HTR-8/SVneo (cell line): ENCODE measurements around the gene SKAP2.

Source experiments
- DNase-seq: peaks from one replicate; pipeline ENCODE4 v3.0.0; 2011; ENCODE audit warnings: low spot score, mixed read lengths; ENCODE audit not compliant: insufficient read length
- FAIRE-seq: peaks from 2 replicates; lab custom pipeline; 2011; peaks lifted over from hg19 to GRCh38; lab: Jason Lieb, UNC

Gene SKAP2

DNA sequence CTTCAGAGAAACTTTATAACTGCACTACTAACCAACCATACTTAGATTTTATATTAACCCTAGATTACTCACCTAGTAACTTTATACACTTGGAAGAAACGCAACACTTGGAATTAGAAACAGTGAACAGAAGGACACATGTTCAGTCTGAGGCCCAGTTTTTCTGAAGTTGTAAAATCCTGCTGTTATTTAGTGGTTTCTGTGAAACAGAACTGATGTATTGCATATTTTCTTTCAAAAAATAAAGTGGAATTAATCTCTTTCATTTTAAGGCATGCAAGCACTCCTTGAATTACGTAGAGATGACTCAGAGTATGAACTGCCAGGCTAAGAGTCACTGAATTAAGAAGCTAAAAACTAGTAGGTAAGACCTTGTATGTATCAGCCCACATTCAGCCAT lies 215.8 kb downstream of the SKAP2 start:
- FAIRE-seq: no peak
- peak; percentile 38 for DNase-seq

DNA sequence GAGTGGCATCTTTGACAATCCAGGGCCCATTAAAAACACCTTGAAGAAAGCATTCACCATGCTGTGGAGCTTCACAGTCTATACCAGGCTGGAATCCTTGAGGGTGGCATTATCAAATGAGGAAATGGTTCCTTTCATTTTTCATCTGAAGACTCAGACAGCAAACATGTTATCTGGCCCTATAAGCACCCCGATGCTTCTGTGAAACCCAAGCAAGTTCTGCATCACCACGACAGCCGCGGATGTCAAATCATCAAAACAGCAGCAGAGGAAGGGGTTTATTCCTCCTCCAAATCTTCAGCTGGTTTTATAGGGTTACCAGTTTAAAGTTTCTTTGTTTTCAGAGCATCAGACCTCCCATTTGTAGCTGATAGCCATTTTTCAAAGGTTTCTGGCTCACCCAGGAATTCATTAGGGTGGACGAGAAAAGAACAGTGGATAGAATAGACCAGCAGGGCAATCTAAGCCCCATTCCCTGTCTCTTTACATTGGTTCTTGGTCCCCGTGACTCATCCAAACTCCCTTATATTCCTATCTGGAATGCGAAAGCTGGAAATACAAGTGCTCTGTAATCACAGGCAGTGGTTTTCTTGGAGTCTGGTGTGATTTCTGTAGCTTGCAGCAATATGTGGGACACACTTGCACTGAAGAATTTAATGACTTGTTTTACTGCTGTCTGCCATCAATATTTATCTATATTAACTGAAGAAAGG lies 217.9 kb downstream of the SKAP2 start:
- no peak for FAIRE-seq

DNA sequence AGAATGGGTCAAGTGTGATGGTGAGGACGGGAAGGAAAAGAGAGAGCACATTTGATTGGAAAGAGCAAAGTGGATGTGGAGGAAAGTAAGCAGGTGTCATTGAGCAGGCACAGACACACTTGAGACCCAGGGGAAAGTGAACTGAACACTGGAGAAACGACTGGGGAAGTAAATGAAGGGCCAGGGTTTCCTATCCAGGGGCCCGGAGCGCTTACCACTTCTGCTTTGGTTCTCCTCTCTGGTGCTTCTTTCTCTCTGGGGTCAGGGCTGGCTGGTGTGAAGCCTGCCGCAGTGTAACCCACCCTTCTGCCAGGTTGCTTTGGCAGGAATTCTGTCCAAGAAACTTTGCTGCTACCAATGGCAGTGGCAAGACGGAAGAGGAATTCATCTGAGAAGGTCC lies 219.3 kb downstream of the SKAP2 start:
- FAIRE-seq: no peak

More for the DNA sequence above, 217.9 kb downstream of the SKAP2 start:
- DNase-seq: no peak

DNA sequence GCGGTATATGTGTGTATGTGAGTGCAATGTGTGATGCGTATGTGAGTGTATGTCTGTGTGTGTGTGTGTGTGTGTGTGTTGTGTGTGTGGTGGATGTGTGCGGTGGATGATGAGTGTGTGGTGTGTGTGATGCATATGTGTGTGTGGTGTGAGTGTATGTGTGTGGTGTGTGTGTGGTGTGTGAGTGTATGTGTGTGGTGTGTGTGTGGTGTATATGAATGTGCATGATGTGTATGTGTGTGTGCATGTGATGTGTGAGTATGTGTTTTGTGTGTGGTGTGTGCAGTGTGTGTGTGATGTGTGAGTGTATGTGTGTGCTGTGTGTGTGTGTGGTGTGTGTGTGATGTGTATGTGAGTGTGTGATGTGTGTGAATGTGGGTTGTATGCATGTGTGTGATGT lies 222.0 kb downstream of the SKAP2 start:
- FAIRE-seq (peak; percentile 100), DNase-seq (no peak)

More for the DNA sequence above, 219.3 kb downstream of the SKAP2 start:
- DNase-seq: no peak

DNA sequence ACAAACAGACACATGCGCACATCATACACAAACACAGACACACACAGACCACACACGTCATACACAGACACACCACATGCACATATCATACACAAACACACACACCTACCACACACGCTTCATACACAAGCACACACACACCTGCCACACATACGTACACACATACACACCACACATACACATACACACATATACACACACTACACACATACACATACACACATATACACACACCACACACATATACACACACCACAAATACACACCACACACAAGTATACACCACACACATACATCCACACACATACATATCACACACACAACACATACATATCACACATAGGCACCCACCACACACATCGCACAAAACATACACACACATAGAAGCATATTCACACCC lies 224.7 kb downstream of the SKAP2 start:
- DNase-seq (no peak), FAIRE-seq (peak; percentile 99)

DNA sequence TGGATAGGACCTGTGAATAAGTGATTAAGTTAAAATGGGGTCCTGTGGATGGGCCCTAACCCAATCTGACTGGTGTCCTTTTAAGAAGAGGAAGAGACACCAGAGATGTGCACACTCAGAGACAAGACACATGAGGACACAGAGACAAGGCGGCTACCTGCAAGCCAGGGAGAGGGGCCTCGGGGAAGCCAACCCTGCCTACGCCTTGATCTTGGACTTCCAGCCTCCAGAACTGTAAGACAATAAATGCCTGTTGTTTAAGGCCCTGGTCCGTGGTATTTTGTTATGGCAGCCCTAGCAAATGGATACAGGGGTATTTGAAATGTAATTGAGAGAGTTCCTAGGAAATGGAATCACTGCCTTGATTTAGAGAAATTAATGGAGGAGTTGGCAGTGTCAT lies 225.3 kb downstream of the SKAP2 start:
- FAIRE-seq (no peak), DNase-seq (no peak)

DNA sequence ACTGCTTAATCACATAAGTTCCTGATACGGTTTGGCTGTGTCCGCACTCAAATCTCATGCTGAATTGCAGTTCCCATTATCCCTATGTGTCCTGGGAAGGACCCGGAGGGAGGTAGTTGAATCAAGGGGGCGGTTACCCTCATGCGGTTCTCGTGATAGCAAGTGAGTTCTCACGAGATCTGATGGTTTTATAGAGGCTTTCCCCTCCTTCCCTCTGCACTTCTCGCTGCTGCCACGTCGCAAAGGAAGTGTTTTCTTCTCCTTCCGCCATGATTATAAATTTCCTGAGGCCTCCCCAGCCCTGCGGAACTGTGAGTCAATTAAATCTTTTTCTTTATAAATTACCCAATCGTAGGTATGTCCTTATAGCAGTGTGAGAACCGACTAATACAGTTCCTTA lies 226.2 kb downstream of the SKAP2 start:
- no peak for DNase-seq
- no peak for FAIRE-seq

DNA sequence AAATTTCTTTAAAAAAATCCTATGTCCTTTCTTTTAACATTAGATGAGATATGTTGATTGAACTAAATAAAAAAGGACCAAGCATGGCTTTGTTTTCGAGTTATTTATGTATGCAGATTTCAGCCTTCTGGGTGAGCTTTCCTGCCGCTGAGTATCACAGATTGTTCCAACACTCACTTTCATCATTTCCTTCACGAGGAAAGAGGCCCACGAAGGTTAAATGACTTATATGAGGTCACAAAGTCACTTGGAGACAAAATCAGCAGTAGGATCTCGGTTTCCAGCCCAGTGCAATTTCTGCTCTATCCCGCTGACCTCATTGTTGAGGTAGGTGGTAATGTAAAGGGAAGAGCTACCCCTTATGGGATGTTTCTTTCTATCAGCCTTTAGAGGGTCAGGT lies 226.8 kb downstream of the SKAP2 start:
- DNase-seq (no peak), FAIRE-seq (no peak)

DNA sequence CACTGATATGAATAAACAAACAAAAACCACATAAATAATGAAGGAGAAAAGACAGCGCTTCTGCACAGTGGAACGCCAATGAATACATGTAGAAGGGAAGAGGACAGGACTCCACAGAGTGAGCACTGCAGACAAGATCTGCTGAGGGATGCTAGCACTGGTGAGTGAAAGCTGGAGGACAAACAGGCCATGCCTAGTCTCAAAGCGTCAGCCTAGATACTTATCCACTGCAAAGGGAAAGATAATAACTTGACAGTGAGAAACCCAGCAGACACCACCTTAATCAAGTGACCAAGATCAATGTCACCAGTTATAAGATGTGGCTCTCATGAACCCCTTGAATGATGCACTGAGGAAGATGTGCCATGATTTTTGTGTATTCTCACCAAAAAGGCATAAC lies 227.6 kb downstream of the SKAP2 start:
- DNase-seq: no peak
- no peak for FAIRE-seq

DNA sequence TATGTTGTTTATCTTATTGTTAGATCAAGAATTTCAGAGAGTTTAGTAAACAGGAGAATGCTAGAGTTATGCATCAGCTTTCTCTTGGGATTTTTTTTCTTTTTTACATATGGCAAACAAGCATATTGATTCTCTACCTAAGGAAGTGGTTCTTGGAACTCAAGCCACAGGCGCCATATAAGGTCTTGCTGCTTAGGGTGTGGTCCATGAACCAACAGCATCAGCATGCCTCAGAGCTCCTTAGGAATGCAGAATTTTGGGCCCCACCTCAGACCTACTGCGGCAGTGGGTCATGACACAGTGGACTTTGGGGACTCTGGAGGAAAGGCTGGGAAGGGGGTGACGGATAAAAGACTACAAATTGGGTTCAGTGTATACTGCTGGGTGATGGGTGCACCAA lies 230.8 kb downstream of the SKAP2 start:
- FAIRE-seq (no peak), DNase-seq (no peak)

DNA sequence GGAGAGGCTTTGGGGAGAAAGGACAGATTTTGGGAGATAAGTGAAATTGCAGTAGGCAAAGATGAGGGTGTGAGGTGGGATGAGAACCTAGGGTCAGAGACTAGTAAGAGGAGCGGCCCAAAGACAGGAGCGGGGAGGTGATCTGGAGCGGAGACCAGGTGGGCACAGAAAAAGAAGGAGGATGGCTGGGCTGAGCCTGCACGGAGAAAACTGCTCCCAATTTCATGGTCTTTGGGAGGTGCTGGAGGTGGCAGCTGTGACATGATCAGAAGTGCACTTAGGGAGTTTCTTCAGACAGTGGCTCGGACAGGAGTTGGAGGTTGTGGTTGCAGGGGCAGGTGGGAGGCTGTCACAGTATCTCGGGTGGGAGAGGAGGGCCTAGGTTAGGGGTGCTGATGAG lies 232.8 kb downstream of the SKAP2 start:
- DNase-seq (no peak), FAIRE-seq (no peak)

DNA sequence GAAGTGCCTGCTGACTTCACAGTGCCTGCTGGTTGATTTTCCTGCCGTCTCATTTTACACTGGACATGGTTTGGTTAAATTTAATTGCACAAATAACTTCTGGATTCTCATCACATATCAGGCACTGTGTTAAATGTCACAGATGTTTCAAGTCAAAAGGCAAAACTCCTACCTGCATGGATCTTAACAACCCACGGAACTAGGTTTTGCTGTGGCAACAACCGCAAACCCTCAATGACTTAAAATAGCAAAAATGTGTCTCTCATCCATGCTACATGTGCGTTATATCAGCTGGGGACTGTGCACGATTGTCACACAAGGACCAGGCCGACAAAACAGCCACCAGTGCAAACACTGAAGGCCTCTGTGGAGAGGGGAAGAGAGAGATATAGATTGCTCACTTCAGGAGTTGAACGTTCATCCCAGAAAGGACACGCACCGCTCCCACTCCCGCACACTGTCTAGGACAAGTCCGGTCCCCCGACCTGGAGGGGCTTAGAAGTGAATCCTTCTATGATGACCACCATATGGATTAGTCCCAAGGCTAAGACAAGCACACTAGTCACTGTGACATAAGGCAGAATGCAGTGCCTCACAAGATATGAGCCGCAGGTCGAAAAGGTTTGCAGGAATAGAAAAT lies 233.3 kb downstream of the SKAP2 start:
- FAIRE-seq: no peak
- no peak for DNase-seq

DNA sequence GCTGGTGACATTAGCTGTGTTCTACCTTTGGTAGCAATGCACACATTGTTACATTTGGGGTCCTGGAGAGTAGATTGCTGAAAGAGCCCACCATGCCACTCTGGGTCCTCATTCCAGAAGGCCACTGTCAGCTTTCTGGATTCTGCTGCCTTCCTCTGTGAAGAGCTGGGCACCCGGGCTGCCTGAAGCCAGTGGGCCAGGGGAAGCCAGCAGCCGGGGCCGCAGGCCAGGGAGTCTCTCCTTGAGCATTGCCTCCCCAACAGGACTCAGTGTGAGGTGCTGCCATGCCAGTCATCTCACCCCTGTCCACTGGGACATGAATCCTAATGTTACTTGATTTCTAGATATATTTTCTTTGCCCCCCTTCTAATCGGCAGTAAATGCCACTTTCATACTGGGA lies 234.0 kb downstream of the SKAP2 start:
- DNase-seq: no peak
- no peak for FAIRE-seq

DNA sequence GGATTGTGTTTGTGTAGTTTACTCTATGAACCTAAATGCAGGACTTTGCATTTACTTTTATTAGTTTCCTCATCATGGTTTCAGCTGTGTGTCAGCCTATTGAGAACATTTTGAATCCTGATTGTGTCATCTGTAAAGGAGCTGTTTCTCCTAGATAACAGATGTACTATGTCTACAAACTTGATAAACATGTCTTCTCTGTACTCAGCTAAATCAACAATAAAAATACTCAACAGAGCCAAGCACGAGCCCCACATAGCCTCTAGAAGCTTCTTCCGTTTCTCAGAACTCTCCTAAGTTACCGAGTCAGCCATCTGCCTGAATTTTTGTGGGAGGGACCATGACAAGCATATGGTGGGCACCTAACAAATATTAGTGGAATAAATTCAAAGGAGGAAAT lies 234.7 kb downstream of the SKAP2 start:
- no peak for DNase-seq
- FAIRE-seq: no peak

DNA sequence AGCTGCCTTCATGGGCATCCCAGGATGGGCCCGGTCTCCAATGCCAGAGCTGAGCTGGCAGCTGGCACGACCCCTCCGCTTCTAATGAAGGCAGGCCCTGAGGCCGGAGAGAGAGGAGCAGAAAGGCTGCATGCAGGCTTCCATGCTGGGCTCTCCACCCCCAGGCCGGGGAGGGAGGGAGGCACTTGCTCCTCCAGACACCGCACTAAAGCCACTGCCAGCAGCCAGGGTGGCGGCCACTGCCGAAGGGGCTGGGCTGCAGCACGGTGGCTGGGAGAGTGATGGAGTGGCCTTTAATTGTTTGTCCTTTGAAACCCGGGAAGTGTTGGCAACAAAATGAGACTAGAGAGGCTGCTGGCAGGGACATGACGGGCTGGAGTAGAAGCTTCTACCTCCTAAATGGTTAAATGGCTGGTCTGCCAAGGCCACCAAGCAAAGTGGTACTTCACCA lies 236.5 kb downstream of the SKAP2 start:
- no peak for DNase-seq
- FAIRE-seq: no peak

DNA sequence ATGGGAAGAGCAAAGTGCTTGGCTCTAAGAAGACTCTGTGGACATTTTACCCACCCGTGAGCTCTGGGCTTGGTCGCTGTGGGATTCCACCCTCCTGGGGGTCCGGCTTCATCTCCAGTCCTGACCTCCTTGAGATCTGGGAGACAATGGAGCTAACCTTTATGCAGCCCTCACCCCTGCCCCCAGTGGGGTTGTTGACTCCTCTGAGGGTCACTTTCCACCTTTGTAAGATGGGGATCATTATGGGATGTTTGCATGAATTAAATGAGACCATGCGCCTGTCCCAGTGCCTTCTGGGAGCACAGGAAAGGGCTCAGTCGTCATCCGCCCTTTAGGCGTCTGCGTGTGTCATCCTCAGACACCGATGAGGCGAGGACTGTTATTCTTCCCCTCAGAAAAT lies 237.2 kb downstream of the SKAP2 start:
- FAIRE-seq (no peak), DNase-seq (no peak)

DNA sequence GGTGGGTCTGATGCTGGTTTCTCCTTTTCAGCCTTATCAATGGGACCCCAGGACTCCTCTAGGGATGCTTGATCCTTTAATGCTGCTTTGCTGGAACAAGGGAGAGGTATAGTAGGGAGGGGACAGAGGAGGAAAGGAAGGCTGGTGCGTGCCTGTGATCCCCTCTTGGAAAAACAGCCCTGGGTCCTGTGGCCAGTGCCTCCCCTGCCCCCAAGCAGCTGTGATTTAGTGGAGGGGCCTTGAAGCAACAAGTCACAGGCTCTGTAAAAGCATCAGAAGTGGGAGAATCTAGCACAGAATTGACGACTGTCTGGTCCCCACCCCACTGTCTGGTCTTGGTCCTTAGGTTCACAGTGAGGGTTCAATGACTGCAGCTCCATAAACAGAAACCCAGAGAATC lies 237.7 kb downstream of the SKAP2 start:
- FAIRE-seq: no peak
- no peak for DNase-seq

DNA sequence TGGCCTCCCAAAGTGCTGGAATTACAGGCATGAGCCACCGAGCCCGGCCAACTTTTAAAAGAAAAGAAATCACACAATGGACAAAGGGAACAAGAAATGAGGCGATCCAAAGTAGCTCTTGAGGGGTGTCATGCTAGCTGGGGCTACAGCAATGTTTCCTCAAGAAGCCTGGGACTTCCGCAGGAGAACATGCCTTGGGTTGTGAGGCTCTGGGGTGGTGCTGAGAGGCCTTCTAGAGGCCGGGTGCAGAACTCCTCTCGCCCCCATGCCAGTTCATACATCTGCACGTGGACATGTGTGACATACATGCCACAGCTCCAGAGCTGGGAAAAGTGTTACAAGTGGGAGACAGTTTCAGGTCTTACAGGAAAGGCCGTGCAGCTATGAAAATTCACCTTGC lies 238.2 kb downstream of the SKAP2 start:
- DNase-seq (no peak), FAIRE-seq (no peak)

DNA sequence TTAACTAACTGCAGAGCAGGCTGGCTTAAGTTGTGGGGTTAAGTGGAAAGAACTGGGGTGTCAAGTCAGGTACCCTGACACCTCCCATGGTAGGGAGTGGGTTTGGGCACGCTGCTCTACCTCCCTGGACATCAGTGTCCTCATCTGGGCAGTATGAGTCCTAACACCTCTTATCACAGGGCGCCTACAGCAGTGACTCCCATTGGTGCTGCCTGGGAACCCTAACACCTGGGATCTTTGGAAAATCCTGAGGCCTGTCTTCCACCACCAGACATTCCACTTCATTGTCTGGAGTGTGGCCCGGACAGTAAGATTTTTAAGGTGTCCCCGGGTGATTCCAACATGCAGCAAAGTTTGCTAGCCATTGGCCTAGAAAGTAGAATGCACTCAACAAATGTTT lies 239.1 kb downstream of the SKAP2 start:
- FAIRE-seq: no peak

DNA sequence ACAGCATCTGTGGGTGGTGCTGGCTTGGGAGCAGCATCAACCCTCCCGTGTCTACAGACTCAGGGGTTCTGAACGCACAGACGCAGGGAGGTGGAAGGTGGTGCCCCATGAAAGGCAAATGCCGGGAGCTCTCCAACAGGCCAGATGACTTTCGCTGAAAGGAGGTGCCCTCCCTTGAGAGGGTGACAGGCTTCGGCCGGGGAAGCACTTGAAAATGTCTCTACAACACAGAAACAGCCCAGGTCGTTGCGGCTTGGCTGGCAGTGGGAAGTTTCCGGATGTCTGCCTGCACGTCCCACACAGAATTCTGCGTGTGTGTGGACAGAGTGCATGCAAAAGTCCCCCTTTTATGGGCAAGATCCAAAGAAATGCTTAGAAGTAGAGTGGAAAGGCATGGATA lies 239.6 kb downstream of the SKAP2 start:
- FAIRE-seq: no peak
- DNase-seq: no peak

More for the DNA sequence above, 239.1 kb downstream of the SKAP2 start:
- no peak for DNase-seq

DNA sequence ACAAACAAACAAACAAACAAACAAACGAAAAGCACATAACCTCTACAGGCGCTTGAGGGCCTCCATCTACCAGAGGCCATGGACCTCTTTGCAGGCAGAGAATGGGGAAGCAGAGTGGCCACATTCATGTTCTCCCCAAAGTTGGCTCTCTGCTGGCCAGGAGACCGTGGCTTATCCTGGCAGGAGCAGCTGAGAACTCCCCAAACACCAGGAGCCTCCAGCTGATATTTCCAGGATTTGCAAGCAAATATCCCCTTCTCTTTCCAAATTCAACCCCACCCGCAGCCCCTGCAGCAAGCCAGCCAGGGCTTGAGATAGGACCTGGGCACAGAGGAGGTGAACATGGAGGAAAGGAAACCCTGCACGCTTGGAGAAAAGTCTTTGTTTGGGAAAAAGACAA lies 240.0 kb downstream of the SKAP2 start:
- FAIRE-seq (no peak), DNase-seq (no peak)

DNA sequence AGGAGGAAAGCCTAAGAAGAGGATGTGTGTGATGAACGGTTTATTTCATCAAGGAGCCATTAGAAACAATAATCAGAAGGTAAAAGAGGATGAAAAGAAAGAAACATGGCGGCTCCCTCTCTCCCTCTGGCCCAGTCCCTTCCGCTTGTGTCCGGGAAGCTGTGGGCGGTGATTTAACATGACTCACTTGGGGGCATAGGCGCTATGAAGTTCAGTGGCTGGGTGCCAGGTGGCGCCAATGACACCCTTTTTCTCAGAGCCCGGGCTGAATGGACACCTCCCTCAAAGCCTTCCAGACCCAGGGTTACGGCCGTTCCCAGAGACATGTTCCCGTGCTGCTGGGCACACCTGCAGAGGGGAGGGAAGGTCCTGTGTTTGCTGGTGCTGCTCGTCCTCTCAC lies 244.0 kb downstream of the SKAP2 start:
- DNase-seq (no peak), FAIRE-seq (no peak)
